Measurements from ENCODE around the gene WBP11.

DNA sequence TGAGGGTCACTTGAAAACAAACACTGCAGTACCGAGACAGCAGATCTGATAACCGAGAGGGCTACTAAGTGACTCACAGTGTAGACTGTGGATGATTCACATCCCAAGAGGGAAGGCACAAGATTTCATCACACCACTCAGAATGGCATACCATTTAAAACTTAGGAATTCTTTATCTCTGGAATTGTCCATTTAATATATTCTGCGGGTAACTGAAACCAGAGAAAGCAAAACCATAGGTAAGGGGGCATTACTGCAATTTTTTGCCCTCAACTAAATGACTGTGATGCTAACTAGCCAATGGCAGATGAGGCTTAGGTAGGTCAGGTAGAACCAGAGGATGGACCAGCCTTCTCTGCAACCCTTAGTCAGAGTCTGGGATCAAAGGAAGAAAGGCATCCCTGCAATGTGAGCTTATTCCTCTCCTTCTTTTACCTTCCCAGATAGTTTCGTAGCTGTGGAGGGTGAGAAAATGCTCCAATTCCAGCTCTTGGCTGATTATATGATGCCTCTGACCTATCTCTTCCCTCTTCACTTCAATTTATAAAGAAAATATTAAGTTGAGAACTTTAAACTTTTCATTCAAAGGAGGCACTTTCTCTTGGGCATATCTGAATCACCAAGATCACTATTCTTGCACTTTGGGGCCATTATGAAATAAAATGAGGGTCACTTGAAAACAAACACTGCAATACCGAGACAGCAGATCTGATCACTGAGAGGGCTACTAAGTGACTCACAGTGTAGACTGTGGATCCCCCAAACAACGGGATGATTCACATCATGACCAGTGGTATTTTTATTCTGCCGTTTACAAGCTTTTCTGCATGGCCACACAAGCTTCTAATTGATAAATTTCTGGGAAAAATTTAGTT lies 33.3 kb upstream of the WBP11 start:
- TF ChIP-seq CTCF (IDR thresholded peaks at IDR 0.05; ENCODE audit: low read depth, low read length) (no peak), MYC (IDR thresholded peaks at IDR 0.05; ENCODE audit: low read depth, low read length) (no peak), POLR2A (IDR thresholded peaks at IDR 0.05; ENCODE audit: extremely low read depth, insufficient read length) (no peak)

All from NB4 (cell line).